GM12873 (cell line): ENCODE data around the gene CRY1.

Experiments
- TF ChIP-seq, protein P1 (sequence below): IDR thresholded peaks from 2 replicates; pipeline ENCODE4 v1.5.1; 2012; ENCODE audit warnings: low read depth, mild to moderate bottlenecking, moderate library complexity, low read length, control low read depth; ENCODE audit not compliant: insufficient read depth; ENCODE audit errors: missing control alignments

Gene CRY1

DNA sequence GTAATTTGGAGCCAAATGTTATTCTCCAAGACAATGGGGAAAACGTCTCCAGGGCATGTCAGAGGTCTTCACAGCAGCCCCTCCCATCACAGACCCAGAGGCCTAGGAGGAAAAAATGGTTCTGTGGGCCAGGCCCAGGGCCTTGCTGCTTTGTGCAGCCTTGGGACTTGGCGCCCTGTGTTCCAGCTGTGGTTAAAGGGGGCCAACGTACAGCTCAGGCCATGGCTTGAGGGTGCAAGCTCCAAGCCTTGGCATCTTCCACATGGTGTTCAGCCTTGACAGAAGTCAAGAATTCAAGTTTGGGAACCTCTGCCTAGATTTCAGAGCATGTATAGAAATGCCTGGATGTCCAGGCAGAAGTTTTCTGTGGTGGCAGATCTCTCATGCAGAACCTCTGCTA lies 3.2 kb upstream of the CRY1 start:
- TF ChIP-seq, protein P1, sequence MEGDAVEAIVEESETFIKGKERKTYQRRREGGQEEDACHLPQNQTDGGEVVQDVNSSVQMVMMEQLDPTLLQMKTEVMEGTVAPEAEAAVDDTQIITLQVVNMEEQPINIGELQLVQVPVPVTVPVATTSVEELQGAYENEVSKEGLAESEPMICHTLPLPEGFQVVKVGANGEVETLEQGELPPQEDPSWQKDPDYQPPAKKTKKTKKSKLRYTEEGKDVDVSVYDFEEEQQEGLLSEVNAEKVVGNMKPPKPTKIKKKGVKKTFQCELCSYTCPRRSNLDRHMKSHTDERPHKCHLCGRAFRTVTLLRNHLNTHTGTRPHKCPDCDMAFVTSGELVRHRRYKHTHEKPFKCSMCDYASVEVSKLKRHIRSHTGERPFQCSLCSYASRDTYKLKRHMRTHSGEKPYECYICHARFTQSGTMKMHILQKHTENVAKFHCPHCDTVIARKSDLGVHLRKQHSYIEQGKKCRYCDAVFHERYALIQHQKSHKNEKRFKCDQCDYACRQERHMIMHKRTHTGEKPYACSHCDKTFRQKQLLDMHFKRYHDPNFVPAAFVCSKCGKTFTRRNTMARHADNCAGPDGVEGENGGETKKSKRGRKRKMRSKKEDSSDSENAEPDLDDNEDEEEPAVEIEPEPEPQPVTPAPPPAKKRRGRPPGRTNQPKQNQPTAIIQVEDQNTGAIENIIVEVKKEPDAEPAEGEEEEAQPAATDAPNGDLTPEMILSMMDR, result no peak

DNA sequence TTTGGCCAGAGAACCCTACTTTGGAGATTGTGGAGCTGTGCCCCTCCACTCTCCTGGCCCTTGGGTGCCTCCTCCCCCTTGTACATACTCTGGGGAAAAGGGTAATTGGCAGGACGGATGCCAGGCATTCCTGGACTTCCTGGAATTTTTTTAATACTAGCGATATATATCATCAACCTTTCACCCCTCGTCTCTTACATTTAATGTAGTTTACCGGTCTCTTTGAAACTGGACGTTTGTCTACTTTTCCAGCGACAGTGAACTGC lies 767 bp upstream of the CRY1 start:
- TF ChIP-seq, protein P1, result no peak

DNA sequence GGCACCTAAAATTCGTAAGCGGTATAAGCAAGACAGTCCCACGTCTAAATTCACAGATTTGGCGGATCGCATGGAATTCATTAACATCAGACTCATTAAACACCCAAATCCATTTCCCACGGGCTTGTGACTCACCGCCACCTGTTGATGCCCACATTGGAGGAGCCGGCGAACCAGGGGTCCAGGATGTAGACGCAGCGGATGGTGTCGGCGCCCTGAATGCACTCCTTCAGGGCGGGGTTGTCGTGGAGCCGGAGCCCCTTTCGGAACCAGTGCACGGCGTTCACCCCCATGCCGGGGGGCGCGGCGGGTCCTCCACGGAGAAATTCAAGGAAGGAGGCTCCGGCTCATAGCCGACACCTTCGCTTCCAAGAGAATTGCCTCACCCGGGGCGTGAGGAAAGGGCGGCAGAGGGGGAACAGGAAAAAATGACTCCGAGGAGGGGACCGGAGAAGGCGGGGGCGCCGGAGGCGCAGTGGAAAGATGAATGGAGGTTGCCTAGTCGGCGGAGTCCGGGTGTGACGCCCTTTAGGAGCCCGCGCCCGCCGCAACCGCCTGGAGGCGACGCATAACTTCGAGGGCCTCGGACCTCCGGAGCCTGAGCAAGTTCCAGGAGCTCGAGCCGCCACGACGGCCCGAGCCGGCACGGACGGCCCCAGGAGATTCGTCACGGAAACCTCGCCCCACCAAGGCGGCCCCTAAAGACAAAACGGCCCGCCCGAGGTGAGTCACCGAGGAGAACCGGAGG lies 506 bp downstream of the CRY1 start:
- TF ChIP-seq, protein P1, result no peak

DNA sequence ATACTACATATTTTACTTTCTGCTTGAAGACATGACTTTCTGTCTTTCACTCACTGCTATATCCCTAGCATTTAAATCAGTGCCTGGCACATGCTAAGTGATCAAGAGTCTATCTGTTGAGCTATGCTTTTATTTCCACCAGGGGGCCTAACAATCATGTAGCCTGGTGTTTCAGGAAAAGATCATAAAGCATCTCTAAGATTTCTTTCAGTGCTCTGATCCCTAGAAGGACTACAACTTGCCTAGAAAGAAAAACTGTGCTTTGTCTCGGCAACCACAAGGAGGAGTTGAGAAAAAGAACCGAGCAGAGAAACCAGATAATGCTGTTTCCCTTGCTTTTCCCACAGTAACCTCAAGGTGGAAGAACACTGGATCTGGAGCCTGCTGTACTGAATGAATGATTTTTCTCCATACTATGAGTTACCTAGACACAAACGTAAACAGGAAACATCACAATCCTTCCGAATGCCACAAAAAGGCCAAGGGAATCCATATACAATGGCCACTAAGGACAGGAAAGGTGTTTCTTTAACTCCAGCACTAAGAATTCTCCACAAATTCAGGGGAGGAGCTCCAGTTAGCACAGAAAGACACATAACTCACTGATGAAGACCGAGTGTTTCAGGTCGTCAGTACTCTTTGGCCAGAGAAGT lies 1.2 kb downstream of the CRY1 start:
- TF ChIP-seq, protein P1, result peak; percentile 61

DNA sequence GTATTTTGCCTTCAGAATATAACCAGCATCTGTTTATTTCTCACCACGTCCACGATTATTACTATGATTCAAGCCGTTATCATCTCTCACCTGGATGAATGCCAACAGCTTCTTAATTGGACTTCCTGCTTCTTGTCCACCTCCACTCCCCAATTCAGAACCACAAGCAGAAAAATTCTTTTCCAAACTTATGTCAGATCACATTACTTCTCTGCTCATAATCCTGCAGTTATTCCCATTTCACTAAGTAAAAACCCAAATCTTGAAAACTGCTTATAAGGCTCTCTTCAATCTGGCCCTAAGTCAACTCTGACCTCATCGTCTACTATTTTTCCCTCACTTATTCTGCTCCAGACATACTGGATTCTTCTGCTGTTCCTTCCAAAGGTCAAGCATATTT lies 2.0 kb downstream of the CRY1 start:
- TF ChIP-seq, protein P1, result no peak

DNA sequence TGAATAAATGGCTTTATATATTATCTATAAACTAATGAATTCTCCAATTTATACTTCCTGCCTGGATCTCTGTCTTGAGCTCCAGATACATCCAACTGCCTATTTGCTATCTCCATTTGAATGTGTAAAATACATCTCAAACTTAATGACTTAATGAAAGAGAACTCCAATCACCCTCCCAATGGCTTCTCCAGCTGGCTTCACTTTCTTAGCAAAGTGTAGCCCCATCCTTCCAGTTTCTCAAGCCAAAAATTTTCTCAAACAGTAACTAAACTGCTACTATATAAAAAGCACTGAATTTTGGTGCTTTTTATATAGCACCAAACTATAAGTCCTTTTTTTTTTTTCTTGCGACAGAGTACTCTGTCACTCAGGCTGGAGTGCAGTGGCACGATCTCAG lies 2.6 kb downstream of the CRY1 start:
- TF ChIP-seq, protein P1, result no peak

DNA sequence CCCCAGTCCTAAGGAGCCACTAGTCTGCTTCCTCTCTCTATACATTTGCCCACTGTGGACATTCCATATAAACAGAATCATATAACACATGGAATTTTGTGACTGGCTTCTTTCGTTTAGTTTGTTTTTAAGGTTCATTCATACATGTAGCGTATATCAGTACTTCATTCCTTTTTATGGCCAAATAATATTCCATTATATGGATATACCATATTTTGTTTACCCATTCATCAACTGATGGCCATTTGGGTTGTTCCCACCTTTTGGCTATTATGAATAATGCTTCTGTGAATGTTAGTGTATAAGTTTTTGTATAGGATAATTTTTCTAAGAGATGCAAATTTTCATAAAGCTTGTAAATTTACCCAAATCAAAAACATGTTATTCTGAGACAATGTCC lies 4.4 kb downstream of the CRY1 start:
- TF ChIP-seq, protein P1, result no peak
